ENCODE results near the gene TEX2. TPM values are rescaled to one million over a fixed set of nuclear protein-coding genes. Genes with fewer than 3 reads are reported as not detected.

The TEX2 gene
- total and polyA plus RNA-seq, 2 of the 13 experiments (the other 11 are each of a cell fraction or from before 2014, with no cell fraction given): 21.4 to 37.7 TPM

GRCh38 chr17:64216338-64217248 lies 46.5 kb downstream of the TEX2 start (continued):
- TF ChIP-seq GRHL1 (CRISPR knock-in tag; conservative IDR thresholded peaks at IDR 0.05): no peak
- TF ChIP-seq THYN1 (CRISPR knock-in tag; IDR thresholded peaks at IDR 0.05; ENCODE audit: borderline replicate concordance, low read depth): peak; percentile 79; the same call in 1 of the 2 replicates
- TF ChIP-seq NKX3-1 (CRISPR knock-in tag; IDR thresholded peaks at IDR 0.05): peak; percentile 67; the same call in 1 of the 2 replicates
- TF ChIP-seq AKNA (CRISPR knock-in tag; IDR thresholded peaks at IDR 0.05; ENCODE audit: borderline replicate concordance): no peak; the same call in 1 of the 2 replicates
- TF ChIP-seq RXRB (CRISPR knock-in tag; IDR thresholded peaks at IDR 0.05; ENCODE audit: borderline replicate concordance): peak; percentile 91
- TF ChIP-seq GPBP1L1 (CRISPR knock-in tag; IDR thresholded peaks at IDR 0.05): no peak
- no peak for TF ChIP-seq TERF1 (CRISPR knock-in tag; IDR thresholded peaks at IDR 0.05)
- TF ChIP-seq HDAC1 (CRISPR knock-in tag; IDR thresholded peaks at IDR 0.05): peak; percentile 78
- TF ChIP-seq ZNF205 (CRISPR knock-in tag; IDR thresholded peaks at IDR 0.05): no peak; the same call in 1 of the 2 replicates
- TF ChIP-seq PRDM15 (CRISPR knock-in tag; IDR thresholded peaks at IDR 0.05): no peak
- no peak for TF ChIP-seq NONO (IDR thresholded peaks at IDR 0.05)
- peak; percentile 88 for TF ChIP-seq NONO (CRISPR knock-in tag; conservative IDR thresholded peaks at IDR 0.05)
- TF ChIP-seq ZMAT3 (CRISPR knock-in tag; conservative IDR thresholded peaks at IDR 0.05): peak; percentile 64
- TF ChIP-seq ZNF326 (CRISPR knock-in tag; IDR thresholded peaks at IDR 0.05; ENCODE audit: borderline replicate concordance): no peak

Measured in HepG2 (cell line).